Hematopoietic multipotent progenitor cell treated with erythropoietin and hydrocortisone succinate and interleukin-3 and kit ligand, for 4 days (in vitro differentiated cells): ENCODE measurements around the gene TC2N.
"Not testable (repeated sequence)": the region's sequence is repeated elsewhere in the genome, so short reads cannot be mapped to it uniquely, and the experiment has no call there.

Source experiments
- DNase-seq: peaks from one replicate; pipeline ENCODE4 v3.0.0-alpha.2; 2015

Gene TC2N

GRCh38 chr14:91888641-91889476, 21.5 kb upstream of the TC2N start:
- DNase-seq = no peak

- no peak for DNase-seq
These were observed 19.6 kb upstream of the TC2N start for GRCh38 chr14:91886961-91887360.

GRCh38 chr14:91885839-91886238, 18.5 kb upstream of the TC2N start:
- DNase-seq = no peak

- DNase-seq = no peak
These were observed 17.9 kb upstream of the TC2N start for GRCh38 chr14:91885113-91885712.

GRCh38 chr14:91884664-91885063, 17.3 kb upstream of the TC2N start:
- DNase-seq = no peak

GRCh38 chr14:91883753-91884152, 16.4 kb upstream of the TC2N start:
- DNase-seq = no peak

GRCh38 chr14:91882776-91883175, 15.4 kb upstream of the TC2N start:
- DNase-seq = no peak

GRCh38 chr14:91882369-91882768, 15.0 kb upstream of the TC2N start:
- DNase-seq = no peak

- DNase-seq = no peak
These were observed 11.9 kb upstream of the TC2N start for GRCh38 chr14:91879196-91879595.

GRCh38 chr14:91878274-91878673, 10.9 kb upstream of the TC2N start:
- DNase-seq = no peak

- peak; percentile 23 for DNase-seq
These were observed 10.1 kb upstream of the TC2N start for GRCh38 chr14:91877376-91877915.

- DNase-seq = no peak
These were observed 9.2 kb upstream of the TC2N start for GRCh38 chr14:91876492-91876891.

GRCh38 chr14:91875525-91876286, 8.4 kb upstream of the TC2N start:
- DNase-seq = no peak

- peak; percentile 50 for DNase-seq
These were observed 6.4 kb upstream of the TC2N start for GRCh38 chr14:91873471-91874415.

- DNase-seq = peak; percentile 56
These were observed 5.5 kb upstream of the TC2N start for GRCh38 chr14:91872517-91873470.

GRCh38 chr14:91872011-91872501, 4.7 kb upstream of the TC2N start:
- peak; percentile 26 for DNase-seq

GRCh38 chr14:91871401-91871800, 4.1 kb upstream of the TC2N start:
- not testable (repeated sequence) for DNase-seq

GRCh38 chr14:91870890-91871289, 3.6 kb upstream of the TC2N start:
- no peak for DNase-seq

GRCh38 chr14:91870001-91870400, 2.7 kb upstream of the TC2N start:
- DNase-seq = no peak

- no peak for DNase-seq
These were observed 2.2 kb upstream of the TC2N start for GRCh38 chr14:91869556-91869955.
